H7 (cell line): Measurements from ENCODE around the gene ELMO3. TPM values are rescaled to one million over a fixed set of nuclear protein-coding genes. Genes with fewer than 3 reads are reported as not detected.

Experiments
- DNase-seq: peaks from one replicate; pipeline ENCODE4 v3.0.0; 2012
- H3K27me3 ChIP-seq: 2 replicates; pipeline ENCODE4 v1.6.0; 2011; ENCODE audit warnings: mild to moderate bottlenecking, low read length; ENCODE audit not compliant: control insufficient read depth, insufficient read depth
- H3K36me3 ChIP-seq: replicated peaks from 2 replicates; pipeline ENCODE4 v1.5.1; 2011; ENCODE audit warnings: low read length; ENCODE audit not compliant: control insufficient read depth, insufficient read depth
- H3K4me3 ChIP-seq: 2 replicates; pipeline ENCODE4 v1.5.1; 2011; ENCODE audit warnings: low read depth, mild to moderate bottlenecking, control low read depth, low read length, moderate library complexity; ENCODE audit not compliant: insufficient read depth
- total RNA-seq: library from RNA; depleted of rRNA; stranded (reverse); fragments of >200 nt; shearing (Covaris generic); gene quantifications from 2 replicates; pipeline ENCODE4 v1.2.3, GENCODE V29; 2014; rRNA removed

Gene ELMO3, protein sequence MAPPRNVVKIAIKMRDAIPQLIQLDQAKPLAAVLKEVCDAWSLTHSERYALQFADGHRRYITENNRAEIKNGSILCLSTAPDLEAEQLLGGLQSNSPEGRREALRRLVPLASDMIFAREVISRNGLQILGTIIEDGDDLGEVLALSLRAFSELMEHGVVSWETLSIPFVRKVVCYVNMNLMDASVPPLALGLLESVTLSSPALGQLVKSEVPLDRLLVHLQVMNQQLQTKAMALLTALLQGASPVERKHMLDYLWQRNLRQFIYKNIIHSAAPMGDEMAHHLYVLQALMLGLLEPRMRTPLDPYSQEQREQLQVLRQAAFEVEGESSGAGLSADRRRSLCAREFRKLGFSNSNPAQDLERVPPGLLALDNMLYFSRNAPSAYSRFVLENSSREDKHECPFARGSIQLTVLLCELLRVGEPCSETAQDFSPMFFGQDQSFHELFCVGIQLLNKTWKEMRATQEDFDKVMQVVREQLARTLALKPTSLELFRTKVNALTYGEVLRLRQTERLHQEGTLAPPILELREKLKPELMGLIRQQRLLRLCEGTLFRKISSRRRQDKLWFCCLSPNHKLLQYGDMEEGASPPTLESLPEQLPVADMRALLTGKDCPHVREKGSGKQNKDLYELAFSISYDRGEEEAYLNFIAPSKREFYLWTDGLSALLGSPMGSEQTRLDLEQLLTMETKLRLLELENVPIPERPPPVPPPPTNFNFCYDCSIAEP
- 10.4 and 11.4 TPM in 2 replicates for total RNA-seq

DNA sequence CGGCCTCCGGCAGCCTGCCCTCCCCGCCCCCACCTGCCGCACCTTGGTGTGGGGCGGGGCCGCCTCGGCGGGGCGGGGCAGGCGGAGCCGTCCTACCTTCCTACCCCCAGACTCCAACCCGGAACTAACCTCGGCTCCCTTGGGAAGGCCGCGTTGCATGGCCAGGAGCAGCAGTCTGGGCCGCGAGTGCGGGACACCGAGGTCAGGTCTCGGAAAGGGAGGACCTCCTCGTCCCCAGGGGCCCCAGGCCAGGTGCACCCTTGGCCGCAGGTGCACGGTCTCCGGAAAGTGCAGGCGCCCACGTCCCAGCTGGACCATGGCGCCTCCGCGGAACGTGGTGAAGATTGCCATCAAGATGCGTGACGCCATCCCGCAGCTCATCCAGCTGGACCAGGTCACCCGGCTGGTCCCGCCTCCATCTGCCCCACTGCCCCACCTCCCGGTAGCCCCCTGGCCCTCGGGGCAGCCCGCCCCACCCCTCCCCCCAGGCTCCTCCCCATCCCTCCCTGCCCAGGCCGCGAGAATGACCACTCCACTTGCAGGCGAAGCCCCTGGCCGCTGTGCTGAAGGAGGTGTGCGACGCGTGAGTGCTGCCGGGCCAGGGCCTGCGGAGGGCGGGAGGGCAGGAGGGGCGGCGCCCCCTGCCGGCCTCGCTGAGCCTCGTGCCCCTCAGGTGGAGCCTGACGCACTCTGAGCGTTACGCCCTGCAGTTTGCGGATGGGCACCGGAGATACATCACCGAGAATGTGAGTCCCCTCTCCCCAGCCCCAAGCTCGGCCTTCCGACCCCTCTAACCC, at the start of gene ELMO3:
TSS of gene ELMO3 (plus strand) at position 121 of the 797 bp plus-strand sequence. CDS start at position 317, 196 bp downstream.
- DNase-seq: peak; percentile 98
- peak within 1 kb of the TSS; percentile 80 for H3K4me3 ChIP-seq

DNA sequence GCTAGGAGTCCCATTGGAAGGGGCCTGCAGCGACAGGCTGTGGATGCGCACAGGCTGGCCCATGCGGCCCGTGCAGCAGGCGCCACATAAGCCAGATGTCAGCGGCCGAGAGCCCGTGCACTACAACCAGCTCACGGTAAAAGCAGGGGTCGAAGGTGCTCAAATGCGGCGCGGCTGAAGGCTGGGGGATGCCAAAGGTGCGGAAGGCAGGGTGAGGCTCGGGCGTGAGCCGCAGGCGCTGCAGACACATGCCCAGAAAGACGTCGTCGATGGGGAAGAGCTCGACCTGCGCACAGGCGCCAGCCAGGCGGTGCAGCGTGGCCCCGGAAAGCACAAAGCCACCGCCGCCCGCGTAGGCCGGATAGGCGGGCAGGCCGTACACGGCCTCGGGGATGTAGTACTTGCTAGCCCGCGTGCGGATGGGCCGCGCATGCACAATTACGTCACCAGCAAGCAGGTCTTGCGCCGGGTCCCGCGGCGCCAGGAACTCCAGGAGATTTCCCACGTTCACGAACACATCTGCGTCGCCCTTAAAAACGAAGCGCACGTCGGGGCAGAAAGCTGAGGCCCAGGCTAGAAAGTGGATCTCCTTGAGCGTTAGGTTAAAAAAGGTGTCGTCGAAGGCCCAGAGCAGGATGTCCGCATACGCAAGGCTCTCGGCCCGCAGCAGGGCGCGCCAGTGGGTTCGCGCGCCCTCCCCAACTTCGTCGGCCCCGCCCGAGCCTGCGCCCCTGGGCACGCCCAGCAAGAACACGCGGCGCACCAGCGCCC, 49.5 kb upstream of the ELMO3 start:
- Histone ChIP-seq H3K4me3 (peak overlapping the region; percentile 65), H3K27me3 (peaks cover 51% of the 10 kb centered on the region), H3K36me3 (peaks cover 25% of the 10 kb centered on the region)
- DNase-seq: peak; percentile 96

More for the DNA sequence above, at the start of gene ELMO3:
- peaks cover 29% of the 10 kb centered on the region for H3K36me3 ChIP-seq
- H3K27me3 ChIP-seq: no peaks in the 10 kb centered on the region

- peak; percentile 97 for DNase-seq
- Histone ChIP-seq H3K27me3 (peaks cover 59% of the 10 kb centered on the region), H3K4me3 (peak overlapping the region; percentile 65), H3K36me3 (peaks cover 20% of the 10 kb centered on the region)
Measured at GRCh38 chr16:67150047-67150832, 48.7 kb upstream of the ELMO3 start.

DNA sequence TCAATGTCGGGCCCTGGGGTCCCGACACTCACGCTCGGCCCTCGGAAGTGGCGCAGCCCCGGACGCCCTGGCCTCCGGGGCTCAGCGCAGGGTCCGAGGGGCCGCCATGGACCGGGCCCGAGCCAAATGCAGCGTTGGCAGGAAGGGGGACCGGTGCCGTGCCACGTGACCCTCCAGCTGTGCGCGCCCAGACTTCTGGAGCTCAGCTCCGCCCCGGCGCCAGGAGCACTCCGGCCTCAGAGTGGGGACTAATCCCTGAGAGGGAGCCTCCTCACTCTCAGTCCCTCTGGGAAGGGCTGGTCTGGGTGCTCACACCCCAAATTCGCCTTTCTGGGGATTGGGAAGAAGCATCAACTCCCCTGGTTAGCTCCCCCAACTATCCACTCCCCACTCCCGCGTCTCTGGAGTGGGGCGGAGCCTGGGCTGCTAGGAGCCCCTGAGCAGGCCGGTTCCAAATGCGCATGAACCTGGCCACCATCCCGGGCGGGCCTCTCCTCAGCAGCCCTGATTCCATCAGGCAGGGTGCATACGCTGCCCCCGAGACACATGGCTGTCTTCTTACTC, 48.0 kb upstream of the ELMO3 start, which contains the start of gene B3GNT9:
TSS of gene B3GNT9 (minus strand) at position 166 of the 564 bp plus-strand sequence. CDS start 513 bp downstream, outside the sequence.
- peaks cover 66% of the 10 kb centered on the region for H3K27me3 ChIP-seq
- H3K36me3 ChIP-seq: peaks cover 14% of the 10 kb centered on the region
- H3K4me3 ChIP-seq: peak within 1 kb of the TSS; percentile 65
- DNase-seq: peak; percentile 94

GRCh38 chr16:67151431-67152097, 47.4 kb upstream of the ELMO3 start:
- H3K36me3 ChIP-seq: peaks cover 10% of the 10 kb centered on the region
- peak overlapping the region; percentile 65; the same call in 1 of the 2 replicates for H3K4me3 ChIP-seq
- peak; percentile 60 for DNase-seq
- H3K27me3 ChIP-seq: peaks cover 72% of the 10 kb centered on the region

DNA sequence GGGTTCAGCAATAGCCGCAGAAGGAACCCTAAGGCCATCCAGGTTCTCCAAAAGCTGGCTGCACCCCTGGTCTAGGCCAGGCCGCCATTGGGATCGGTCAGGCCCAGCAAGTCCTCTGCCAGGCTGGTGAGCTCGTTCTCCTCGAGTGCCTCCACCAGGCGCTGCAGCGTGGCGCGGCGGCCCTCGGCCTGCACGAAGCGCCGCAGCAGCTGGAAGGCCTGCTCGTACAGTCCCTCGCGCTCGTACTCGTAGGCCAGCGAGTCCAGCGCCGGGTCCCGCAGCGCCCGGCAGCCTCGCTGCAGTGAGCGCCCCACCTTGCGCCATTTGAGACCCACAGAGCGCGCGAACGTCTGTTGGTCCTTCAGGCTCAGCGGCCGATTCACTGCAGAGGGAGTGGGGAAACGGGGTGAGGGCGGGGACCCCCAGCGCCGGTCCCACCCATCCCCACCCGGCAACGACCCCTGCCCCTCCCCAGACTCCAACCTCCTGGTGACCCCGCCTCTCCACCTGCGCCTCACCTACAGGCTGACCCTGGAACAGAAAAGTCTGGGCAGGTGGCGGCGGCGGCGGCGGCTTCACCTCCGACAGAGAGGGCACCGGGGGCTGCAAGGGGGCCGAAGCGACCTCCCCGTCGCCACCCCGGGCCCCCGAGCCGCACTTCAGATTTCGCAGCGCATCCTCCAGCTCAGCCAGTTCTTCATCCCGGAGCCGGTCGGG, 44.2 kb upstream of the ELMO3 start:
- peak overlapping the region; percentile 30; the same call in 1 of the 2 replicates for H3K4me3 ChIP-seq
- H3K36me3 ChIP-seq: no peaks in the 10 kb centered on the region
- peaks cover 100% of the 10 kb centered on the region for H3K27me3 ChIP-seq
- DNase-seq: peak; percentile 82

DNA sequence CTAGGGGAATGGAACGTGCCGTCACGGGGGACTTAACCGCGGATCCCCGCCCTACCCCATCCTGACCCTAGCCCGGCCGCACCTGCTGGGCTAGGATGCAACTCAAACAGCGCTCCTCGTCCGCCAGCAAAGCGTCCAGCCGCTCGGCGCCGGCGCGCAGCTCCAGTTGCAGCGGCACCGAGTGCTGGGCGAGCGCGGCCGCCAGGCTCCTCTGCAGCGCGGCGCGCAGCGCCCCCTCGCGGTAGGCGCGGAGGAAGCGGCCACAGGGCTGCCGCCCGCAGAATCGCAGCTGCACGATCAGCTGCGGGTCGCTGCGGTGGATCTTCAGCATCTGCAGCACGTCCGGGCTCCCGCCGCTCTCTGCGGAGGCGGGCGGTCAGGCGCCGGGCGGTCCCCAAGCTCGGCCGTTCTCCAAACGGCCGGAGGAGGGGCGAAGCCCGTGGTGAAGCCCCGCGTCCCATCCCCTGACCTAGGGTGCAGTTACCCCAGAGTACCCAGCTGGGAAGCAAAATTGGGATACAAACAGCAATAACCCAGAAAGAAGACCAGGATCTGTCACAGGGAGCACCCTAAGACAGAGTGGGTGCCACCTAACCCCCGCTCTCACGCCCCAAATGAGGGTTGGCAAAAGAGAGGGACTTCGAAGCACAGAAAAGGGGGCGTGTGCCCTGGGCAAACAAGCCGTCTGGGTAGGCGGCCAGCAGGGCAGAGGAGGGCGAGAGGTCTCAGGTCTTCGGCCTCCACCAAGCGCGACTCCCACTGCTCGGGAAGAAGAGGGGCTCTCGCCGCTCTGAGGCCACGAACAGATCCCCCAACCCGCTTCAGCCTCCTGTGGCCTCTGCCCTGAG, 43.4 kb upstream of the ELMO3 start:
- DNase-seq: peak; percentile 98
- Histone ChIP-seq H3K36me3 (no peaks in the 10 kb centered on the region), H3K4me3 (peak overlapping the region; percentile 30; the same call in 1 of the 2 replicates), H3K27me3 (peaks cover 100% of the 10 kb centered on the region)

GRCh38 chr16:67156143-67156844, 42.6 kb upstream of the ELMO3 start:
- no peak overlapping the region for H3K4me3 ChIP-seq
- DNase-seq: no peak

GRCh38 chr16:67157106-67157748, 41.7 kb upstream of the ELMO3 start:
- Histone ChIP-seq H3K36me3 (no peaks in the 10 kb centered on the region), H3K4me3 (no peak overlapping the region), H3K27me3 (peaks cover 99% of the 10 kb centered on the region)
- no peak for DNase-seq

More at GRCh38 chr16:67156143-67156844, 42.6 kb upstream of the ELMO3 start:
- Histone ChIP-seq H3K36me3 (no peaks in the 10 kb centered on the region), H3K27me3 (peaks cover 99% of the 10 kb centered on the region)

DNA sequence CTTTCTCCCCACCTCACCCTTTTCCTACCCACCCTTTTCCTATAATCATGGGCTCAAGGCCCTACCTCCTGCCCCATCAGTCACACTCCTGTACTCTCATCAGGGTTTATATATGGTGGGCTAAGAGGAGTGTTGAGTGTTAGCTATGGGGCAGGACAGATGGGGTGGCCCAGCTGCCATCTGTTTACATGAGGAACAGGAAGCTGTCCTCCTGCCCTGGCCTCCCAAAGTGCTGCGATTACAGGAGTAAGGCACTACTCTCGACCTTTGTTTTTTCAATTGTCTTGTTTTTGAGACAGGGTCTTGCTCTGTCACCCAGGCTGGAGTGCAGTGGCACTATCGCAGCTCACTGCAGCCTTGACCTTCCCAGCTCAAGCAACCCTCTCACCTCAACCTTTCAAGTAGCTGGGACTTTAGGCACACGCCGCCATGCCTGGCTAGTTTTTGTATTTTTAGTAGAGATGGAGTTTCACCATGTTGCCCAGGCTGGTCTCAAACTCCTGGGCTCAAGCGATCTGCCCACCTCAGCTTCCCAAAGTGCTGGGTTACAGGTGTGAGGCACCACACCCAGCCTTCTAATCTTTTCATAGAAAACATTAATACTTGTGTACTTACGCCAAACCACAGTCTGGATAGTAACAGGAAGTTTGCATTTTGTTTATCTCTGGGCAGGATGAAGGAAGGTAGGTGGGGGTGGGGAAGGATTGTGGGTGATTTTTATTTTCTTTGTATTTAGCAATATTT, 40.9 kb upstream of the ELMO3 start:
- no peak for DNase-seq
- H3K27me3 ChIP-seq: peaks cover 99% of the 10 kb centered on the region
- no peaks in the 10 kb centered on the region for H3K36me3 ChIP-seq
- no peak overlapping the region for H3K4me3 ChIP-seq
